Measurements from ENCODE around the gene CHSY3.

The CHSY3 gene

DNA sequence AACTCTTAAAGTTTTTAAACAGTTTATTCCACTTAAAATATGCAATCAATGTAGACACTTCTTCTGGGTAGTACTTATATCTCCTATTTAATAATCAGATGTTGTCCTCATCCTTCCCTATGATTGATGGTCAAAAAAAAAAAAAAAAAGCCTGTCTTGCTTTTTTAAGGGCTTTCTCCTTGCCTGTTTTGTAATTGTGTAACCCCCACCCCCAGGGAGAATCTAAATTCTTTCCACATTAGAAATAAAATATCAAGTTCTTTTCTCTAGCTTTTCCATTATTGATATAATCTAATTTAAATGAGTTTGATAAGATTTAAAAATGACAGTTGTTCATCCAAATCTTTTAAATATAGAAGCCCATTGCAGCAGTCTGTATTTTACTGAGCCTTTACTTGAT lies 119.7 kb downstream of the CHSY3 start:
- DNase-seq (ENCODE audit: low spot score), result no peak

DNA sequence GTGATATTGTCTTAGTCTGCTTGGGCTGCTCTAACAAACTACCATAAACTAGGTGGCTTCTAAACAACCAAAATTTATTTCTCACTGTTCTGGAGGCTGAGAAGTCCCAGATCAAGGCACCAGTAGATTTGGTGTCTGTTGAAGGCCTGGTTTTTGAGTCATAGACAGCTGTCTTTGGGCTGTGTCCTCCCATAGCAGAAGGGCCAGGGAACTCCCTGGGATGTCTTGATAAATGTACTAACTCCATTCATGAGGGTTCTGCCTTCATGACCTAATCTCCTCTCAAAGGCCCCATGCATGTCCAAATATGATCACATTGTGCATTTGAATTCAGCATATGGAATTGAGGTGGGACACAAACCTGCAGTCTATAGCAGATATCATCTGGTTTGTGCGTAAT lies 121.2 kb downstream of the CHSY3 start:
- no peak for DNase-seq (ENCODE audit: low spot score)

DNA sequence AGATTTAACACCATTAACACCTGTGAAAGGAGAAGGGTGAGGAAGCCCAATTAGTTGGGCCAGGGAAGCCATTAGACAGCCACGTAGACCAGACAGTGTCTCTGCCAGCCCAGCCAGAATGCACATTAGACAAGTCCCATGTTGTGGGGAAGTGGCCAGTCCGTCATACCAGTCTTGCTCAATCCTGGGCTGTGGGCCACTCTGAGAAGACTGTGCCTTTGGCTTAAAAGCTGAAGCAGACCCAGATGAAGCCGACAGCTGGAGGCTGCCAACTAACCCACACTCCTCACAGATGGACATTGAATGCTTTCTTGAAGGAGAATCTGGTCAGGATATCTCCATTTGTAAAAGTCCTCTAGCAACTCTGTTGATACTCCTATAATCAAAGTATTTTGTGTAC lies 128.5 kb downstream of the CHSY3 start:
- no peak for DNase-seq (ENCODE audit: low spot score)

DNA sequence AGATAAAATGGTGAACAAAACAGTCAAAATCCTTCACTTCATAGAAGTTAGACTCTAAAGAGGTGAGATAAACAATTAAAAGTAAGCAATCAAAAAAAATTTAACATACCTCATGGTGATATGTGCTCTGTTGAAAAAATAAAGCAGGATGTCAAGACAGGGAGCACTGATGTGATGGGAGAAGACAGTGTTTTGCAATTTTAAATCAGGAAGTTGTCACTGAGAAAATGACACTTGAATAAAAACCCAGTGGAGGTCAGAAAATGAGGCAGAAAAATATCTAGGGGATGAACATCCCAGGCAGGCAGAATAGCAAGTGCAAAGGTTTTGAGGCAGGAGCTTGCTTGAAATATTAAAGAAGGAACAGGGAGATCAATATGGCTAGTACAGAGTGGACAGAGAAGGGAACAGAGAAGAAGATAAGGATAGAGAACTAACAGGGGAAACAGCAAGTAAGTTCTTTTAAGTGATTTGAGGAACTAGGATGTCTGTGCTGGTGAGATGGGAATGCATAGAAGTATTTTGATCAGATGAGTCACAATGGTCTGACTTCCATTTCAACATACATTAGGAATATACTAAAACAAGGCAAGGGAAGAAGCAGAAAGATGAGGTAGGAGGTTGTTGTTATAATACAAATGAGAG lies 130.4 kb downstream of the CHSY3 start:
- no peak for DNase-seq (ENCODE audit: low spot score)

DNA sequence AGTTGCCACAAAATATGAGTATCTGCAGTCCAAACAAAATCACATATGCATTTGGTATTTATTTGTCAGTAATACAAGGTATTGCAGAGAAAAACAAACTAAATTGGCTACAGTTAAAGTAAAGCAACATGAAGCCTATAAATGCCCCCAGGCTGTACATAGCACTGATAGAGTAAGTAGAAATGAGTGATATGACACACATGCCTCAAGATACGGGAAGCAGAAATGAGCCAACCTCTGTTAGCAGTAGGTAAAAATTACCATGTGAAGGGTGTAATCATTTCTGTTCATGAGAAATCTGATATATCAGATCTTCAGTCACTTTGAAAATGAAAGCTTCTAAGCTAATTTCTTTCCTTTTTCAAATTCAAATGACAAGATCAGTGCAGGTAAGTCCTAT lies 131.1 kb downstream of the CHSY3 start:
- DNase-seq (ENCODE audit: low spot score), result no peak

DNA sequence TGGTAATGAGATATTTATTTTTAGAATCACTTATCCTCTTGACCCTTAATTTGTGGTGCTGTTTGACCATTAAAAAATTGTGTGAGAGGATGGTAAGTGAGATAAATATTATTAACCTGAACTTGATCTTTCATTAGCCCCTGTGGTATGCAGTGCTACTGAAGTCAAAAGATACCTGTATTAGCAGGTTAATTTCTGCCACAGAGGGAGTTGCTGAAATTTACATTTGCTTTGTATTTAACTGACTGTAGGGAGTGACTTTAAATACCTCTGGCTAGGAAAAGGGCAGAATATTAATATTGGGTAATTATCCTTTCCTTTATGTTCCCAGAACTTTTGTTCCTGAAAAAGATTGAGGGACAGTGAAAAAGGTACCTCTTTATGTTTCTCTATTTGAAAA lies 133.6 kb downstream of the CHSY3 start:
- DNase-seq (ENCODE audit: low spot score), result no peak

DNA sequence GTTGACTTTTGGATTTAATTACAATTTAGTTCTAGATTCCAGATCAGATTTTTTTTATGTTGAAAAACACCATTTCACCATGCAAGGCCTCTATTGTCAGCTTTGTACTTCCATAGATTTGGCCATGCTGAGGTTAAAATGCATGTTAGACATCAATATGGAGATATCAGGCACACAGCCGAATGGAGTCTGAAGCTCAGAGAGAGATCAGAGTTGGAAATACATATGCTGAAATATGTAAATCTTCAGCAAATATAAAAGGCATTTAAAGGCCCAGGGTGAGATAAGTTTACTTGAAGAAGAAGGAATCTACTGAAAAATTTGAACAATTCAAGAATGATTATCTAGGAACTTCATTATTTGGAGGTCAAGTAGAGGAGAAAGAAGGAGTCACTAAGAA lies 139.6 kb downstream of the CHSY3 start:
- DNase-seq (ENCODE audit: low spot score), result no peak

DNA sequence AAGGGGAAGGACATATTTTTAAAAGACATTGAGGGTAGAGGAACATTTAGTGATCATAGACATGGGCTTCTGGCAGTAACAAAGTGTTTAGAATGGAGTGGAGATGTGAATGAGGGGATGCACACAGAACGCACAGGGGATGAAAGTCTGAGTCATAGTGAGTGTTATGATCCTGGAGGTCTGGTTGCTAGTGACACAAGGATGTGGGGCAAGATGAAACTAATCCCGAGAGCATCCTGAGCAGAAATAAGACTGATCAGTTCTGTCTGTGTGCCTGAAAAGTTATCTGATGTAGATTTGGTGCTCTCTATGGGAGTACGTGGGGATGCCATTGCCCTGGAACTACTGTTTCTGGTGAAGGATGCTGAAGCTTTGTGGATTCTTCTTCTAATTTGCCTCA lies 141.1 kb downstream of the CHSY3 start:
- peak; percentile 14 for DNase-seq (ENCODE audit: low spot score)

DNA sequence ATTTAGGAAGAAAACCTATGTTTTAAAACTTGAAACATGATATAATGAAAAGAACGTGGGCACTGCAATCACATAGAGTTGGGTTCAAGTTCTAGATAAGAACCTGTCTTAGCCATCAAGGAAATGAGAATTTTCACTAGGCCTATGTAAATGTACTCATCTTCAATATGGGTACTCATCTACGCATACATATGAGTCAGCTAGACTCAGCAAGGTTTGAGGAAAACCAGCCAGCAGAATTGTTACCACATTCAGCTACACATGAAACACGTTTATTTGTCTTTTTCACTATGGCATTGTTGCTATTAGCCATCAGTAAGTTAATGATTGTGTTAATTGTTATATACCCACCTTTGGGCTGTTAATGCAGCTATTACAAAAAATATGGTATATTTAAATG lies 146.3 kb downstream of the CHSY3 start:
- DNase-seq (ENCODE audit: low spot score), result no peak

DNA sequence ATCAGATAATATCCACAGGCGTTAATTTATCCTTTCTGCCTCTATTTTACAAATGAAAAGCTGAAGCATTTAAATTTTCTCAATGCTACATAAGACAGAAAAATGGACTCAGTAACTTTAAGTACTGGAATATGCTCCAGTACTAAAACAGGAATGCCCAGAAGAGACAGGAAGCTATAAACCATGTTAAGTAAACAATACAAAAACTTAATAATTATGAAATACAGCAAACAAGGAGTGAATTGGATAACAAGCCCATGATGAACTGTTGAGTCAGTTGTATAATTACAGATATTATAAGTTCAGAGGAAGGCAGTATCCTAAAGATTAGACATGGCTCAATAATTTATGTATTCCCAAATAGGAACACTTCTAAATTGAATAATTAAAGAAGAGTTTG lies 148.5 kb downstream of the CHSY3 start:
- no peak for DNase-seq (ENCODE audit: low spot score)

DNA sequence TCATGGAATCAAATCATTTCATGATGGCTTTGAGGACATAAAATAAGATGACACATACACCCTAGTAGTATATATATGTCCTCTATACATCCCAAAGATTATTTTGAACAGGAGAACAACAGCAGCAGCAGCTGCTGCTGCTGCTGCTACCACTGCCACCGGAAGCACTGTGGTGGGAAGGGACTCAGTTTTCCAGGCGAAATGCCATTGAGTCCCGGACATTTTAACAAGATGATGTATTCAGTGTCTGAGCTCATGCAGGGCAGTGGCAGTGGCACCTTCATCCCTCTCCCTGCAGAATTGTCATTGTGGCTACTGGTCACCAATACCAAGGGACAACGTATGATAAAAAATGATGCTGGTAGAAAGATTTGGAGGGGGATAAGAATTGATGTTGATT lies 151.3 kb downstream of the CHSY3 start:
- DNase-seq (ENCODE audit: low spot score), result peak; percentile 56

DNA sequence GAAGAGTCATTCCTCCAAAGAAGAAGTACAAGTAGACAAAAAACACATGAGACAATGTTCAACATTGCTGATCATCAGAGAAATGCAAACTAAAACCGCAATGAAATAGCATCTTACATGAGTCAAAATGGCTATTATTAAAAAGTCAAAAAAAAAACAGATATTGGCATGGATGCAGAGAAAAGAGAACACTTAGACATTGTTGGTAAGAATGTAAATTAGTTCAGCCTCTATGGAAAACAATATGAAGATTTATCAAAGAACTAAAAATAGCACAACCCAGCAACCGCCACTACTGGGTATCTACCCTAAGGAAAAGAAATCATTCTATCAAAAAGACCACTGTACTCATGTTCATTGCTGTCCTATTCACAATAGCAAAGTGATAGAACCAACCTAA lies 157.5 kb downstream of the CHSY3 start:
- no peak for DNase-seq (ENCODE audit: low spot score)

DNA sequence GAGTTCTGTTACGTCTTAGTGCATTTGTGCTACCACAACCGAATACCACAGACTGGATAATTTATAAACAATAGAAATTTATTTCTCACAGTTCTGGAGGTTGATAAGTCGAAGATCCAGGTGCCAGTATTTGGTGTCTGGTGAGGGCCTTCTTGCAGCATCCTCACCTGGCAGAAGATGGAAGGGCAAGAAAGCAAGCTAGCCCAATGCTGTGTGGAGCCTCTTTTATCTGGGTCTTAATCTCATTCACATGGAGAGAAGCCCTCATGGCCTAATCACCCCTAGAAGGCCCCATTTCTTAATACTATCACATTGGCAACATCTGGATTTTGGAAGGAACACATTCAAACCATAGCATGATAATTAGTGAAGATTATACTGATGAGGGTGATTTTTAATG lies 159.3 kb downstream of the CHSY3 start:
- no peak for DNase-seq (ENCODE audit: low spot score)

DNA sequence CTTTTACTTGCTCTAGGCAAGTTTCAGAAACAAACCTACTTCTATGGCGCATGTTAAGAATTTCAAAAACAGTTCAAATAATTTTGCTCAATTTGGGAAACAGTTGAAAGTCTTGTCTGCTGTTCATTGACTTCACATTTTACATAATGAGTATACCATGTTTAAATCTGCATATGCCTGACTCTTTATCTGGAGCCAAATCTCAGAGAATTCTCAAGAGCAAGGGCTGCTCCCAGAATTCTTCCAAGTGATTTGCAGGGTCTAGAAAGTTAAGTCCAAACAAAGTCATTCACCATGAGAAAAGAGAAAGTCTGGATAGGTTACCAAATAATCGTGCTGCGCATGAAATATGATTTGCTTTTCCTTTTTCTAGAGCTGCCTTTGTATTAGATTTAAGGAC lies 160.2 kb downstream of the CHSY3 start:
- no peak for DNase-seq (ENCODE audit: low spot score)

DNA sequence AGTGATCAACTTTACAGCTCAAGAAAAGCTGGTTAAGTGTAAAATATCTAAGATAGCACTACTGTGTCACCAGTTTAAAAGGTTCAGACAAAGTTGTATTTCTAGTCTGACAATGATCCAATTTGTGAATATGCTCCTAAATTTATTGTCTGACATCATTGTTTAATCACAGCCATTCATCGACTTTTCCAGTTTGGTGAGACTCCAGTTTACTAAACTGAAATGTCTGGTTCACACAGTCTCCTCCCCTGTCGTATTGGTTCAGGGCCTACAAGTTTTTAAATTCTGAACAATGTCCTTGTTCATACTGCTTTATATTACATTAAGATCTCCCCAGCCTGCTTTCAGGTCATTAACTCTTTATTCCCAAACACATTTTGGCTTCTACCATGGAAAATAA lies 161.4 kb downstream of the CHSY3 start:
- DNase-seq (ENCODE audit: low spot score), result no peak

DNA sequence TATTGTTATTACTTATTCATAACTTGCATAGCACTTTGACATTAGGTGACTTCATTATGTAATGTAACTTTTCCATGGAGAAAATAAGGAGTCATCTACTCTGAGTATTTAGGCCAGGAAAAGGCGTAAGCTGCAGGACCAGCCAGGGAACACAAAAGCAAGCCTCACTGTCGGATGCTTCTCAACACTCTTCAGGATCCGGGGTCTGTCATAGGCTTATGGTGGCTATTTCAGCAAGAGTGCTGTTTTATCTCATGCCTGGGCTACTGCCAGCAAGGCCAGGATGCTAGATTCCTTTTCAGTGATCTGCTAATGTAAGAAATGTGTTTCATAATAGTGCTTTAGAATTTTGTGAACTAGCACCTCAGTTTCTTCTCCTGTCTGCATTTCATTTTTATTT lies 162.4 kb downstream of the CHSY3 start:
- DNase-seq (ENCODE audit: low spot score), result peak; percentile 51

DNA sequence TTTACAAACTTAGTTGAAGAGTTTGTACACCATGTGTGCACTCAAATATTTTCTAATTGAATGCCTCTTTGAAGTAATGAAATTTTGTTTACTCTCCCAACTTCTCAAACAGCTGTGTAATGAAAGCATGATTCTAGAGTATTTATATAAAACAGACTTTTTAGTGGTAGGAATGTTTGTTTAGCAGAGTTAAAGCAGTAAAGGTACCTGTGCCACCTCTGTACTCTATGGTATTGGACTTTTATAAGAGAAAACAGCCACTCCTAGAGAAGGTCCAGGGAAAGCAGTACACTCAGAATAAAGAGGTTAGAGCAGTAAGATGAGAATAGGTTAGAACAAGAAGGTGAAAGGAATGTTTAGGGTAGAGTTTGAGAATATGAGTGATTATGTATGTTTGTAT lies 163.1 kb downstream of the CHSY3 start:
- DNase-seq (ENCODE audit: low spot score), result no peak

DNA sequence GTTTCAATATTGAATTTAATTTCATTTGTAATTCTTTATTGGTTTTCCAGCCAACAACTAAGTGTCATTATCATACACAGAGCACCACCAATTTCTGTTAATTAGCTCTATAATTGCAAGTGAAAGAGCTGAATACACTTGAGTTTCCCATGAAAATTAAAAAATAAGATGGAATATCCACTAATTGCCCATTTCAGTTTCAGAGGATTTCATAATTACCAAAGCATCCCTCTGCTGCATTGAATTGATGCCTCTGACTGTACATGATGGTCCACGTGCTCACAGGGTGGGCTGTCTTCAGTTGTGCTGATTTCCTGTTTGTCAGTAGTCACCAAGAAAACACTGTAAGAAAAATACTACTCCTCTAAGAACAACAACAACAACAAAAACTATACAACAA lies 163.8 kb downstream of the CHSY3 start:
- no peak for DNase-seq (ENCODE audit: low spot score)

DNA sequence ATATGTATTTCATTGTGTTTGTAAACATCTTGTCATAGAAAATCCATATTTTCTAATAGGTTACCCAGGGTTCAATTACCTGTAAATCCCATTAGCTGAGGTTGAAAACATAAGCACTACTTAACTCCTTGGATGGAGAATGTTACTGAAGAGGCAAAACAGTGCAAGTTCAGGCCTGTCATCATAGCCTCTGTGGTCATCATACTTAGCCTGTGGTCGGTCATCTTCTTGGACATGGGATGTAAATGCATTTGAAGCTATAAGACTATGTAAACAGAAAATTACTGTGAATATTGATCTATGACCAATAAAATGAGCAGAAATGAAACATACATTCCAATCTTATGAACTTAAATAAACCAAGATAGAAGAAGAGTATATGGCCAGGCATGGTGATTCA lies 164.7 kb downstream of the CHSY3 start:
- DNase-seq (ENCODE audit: low spot score), result no peak

DNA sequence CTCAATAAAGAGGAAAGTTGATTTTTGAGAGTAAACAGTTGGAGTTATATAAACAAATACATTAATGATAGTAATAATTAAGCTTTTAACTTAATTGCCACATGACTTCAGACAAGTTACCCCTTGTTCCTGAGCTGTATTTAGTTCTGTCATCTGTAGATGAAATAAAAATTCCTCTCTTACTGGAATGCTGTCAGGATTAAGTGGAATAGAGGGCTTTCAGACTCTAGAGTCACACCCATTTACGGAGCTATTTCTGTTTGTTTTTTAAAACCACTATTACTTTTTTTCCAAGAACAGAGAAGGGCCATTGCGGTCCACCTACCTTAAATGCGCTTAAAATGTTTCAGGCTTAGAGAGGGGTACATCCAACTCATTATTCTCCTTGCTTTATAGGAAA lies 170.6 kb downstream of the CHSY3 start:
- DNase-seq (ENCODE audit: low spot score), result no peak

DNA sequence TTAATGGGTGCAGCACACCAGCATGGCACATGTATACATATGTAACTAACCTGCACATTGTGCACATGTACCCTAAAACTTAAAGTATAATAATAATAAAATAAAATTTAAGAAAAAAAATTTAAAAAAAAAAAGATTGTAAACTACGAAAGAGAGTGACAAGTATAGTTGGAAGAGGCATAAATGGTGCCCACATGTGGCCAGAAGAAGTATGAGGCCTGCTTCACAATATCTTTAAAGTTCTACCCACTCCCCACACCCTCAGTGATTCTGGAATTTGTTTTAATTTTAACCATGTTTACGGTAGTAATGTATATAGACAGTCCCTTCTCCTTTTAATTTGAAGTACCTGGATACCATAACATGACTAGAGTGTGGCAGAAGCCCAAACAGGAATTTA lies 172.7 kb downstream of the CHSY3 start:
- no peak for DNase-seq (ENCODE audit: low spot score)

DNA sequence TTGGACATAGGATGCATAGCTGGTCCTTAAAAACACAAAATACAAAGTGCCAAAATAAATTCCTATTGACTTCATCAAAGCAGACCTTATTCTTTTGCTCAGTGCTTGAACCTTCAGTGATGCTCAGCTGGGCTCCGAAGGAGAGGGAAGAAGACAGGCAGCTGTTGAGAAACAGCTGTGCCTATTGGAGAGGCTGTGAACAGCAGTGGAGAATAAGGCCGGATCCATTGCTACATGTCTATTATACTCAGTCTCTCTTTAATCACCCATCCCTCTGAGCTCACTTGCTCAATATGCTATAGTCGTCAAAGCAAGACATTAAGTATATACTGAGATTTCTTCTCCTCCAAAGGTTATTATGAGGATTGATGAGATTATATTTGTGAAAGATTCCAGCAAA lies 174.4 kb downstream of the CHSY3 start:
- no peak for DNase-seq (ENCODE audit: low spot score)

DNA sequence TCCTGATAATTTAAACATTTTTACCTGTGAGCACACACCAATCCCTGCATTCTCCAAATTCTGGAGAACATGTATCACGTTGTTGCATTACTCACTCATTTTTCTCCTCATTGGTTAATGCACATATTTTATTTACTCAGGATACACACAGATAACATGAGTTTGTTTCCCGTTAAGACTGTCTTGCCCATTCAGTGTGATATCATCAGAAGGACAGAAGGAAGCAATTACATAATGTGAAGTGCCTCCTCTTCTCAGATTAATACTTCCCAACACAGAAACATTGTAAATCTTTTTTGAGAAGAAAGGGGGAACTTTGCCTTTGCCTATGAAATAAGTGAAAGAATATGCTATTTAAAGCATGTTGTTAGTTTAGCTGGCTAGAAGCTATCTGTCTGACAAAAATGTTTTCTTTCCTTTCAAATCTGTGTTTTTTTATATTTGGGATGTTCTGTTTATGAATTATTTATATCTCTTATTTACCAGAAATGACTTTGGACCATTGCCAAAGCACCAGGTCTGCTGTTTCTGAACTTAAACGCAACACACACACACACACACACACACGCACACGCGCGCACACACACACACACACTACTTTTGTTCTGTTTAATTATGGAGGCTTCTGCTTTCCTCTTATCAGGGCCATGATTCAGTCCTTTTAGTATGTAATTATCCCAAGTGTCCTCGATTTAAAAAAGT lies 186.5 kb downstream of the CHSY3 start:
- no peak for DNase-seq (ENCODE audit: low spot score)

DNA sequence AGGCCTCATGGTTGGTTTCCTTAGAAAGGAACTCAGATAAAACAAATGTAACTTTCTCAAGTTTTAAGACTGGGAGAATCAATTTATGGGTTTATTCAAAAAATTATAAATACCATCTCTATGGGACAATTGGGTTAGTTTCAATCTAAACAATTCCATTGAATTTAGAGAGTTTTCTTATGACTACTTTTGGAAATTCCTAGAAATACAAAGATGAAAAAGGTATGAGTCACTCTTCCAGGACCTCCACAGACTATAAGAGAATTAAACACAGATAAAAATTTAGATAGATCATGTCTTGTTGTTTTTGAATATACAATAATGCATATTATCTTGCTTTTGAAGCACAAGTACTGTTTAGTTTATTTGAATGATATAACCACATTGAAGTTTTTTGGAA lies 188.7 kb downstream of the CHSY3 start:
- no peak for DNase-seq (ENCODE audit: low spot score)
